ENCODE measurements around the gene FBRS. TPM values are rescaled to one million over a fixed set of nuclear protein-coding genes. Genes with fewer than 3 reads are reported as not detected.

The FBRS gene
- total and polyA plus RNA-seq, 2 of the 8 experiments (the other 6 are each of a cell fraction or from before 2014, with no cell fraction given): 2.4 to 13.9 TPM

- no peak overlapping the region for H3K4me2 ChIP-seq (ENCODE audit: insufficient read depth in 1 of 2, low read depth in 2 of 2, low read length in 2 of 2)
- H3K18ac ChIP-seq (ENCODE audit: extremely low read depth, low read length): no peak overlapping the region
- FAIRE-seq: no peak
- H3K27me3 ChIP-seq (replicated peaks in 1 of 4; ENCODE audit: control insufficient read depth in 3 of 4, extremely low read depth in 1 of 4, insufficient read depth in 3 of 4, low read length in 3 of 4): peaks cover 17 to 83% (median 55%) of the 10 kb centered on the region in 4 experiments
- no peak overlapping the region for H2AK5ac ChIP-seq (ENCODE audit: low read depth, low read length)
- H3K27ac ChIP-seq (ENCODE audit: low read depth, low read length): no peak overlapping the region
- H3K9me3 ChIP-seq (ENCODE audit: insufficient read depth in 2 of 2, low read depth in 1 of 2, low read length in 1 of 2): no peaks in the 10 kb centered on the region
- H4K8ac ChIP-seq (ENCODE audit: extremely low read depth, insufficient read depth, low read length): no peak overlapping the region
- no peak overlapping the region for H2BK15ac ChIP-seq (ENCODE audit: low read length)
- H3K79me2 ChIP-seq (ENCODE audit: control insufficient read depth in 1 of 2, insufficient read depth in 2 of 2, low read length in 2 of 2): no peaks in the 10 kb centered on the region
- H3K56ac ChIP-seq (replicated peaks; ENCODE audit: insufficient read length, low read depth, low read length): no peak overlapping the region
- H3K23ac ChIP-seq (ENCODE audit: insufficient read length): no peak overlapping the region
- H2BK5ac ChIP-seq (ENCODE audit: low read depth, low read length): no peak overlapping the region
- H2BK12ac ChIP-seq (ENCODE audit: low read depth, low read length): no peak overlapping the region
- H4K20me1 ChIP-seq (replicated peaks in 1 of 2; ENCODE audit: control insufficient read depth in 1 of 2, insufficient read depth in 2 of 2, low read length in 2 of 2): peaks cover 21 to 62% of the 10 kb centered on the region in 2 experiments
- no peak overlapping the region for H3K9ac ChIP-seq (replicated peaks in 1 of 4; ENCODE audit: extremely low read depth in 1 of 4, low read depth in 3 of 4, low read length in 3 of 4)
- no peaks in the 10 kb centered on the region for H3K79me1 ChIP-seq (ENCODE audit: low read depth, low read length)
- no peak overlapping the region for H4K5ac ChIP-seq (ENCODE audit: insufficient read length, low read depth, low read length)
- H4K91ac ChIP-seq (replicated peaks; ENCODE audit: insufficient read length, low read length): no peak overlapping the region
- H3K4me1 ChIP-seq (replicated peaks in 1 of 4; ENCODE audit: control insufficient read depth in 3 of 4, insufficient read depth in 4 of 4, low read length in 3 of 4): no peaks in the 10 kb centered on the region
- peaks cover 0 to 19% (median 2%) of the 10 kb centered on the region in 4 experiments; a peak in 5 of 8 replicates for H3K36me3 ChIP-seq (ENCODE audit: control insufficient read depth in 2 of 4, insufficient read depth in 4 of 4, low read length in 3 of 4)
- H2AFZ ChIP-seq (ENCODE audit: low read length): no peak overlapping the region
- TF ChIP-seq TBP (IDR thresholded peaks at IDR 0.05; ENCODE audit: low read depth, low read length): no peak
- H3K14ac ChIP-seq (ENCODE audit: insufficient read length): no peak overlapping the region
- 94% methylated on average over 4 of the region's 4 CpGs; no CpG with 5 or more reads in 1 of the 2 experiments for WGBS, 2 experiments (ENCODE audit: extremely low coverage in 1 of 2, insufficient coverage in 1 of 2, insufficient read length in 1 of 2, insufficient replicate concordance in 2 of 2, low coverage in 1 of 2, low lambda C conversion rate in 2 of 2, missing lambda C conversion rate in 1 of 2)
- no peak overlapping the region for H2BK120ac ChIP-seq (replicated peaks; ENCODE audit: low read depth, low read length)
- H3K4ac ChIP-seq (replicated peaks; ENCODE audit: insufficient read length, low read depth, low read length): no peak overlapping the region
- H3K4me3 ChIP-seq (ENCODE audit: extremely low read depth in 1 of 4, insufficient read depth in 2 of 4, low read depth in 3 of 4, low read length in 4 of 4): no peak overlapping the region
- H3K23me2 ChIP-seq (ENCODE audit: low read depth, low read length): no peaks in the 10 kb centered on the region
- DNase-seq (ENCODE audit: low read depth in 1 of 2, low spot score in 2 of 2): no peak
- CTCF ChIA-PET (ENCODE audit: partially characterized antibody): interaction anchor here (1.1 to 2.7 kb wide), 6 partner anchors 12 to 29 kb away, joined by 5 to 12 read pairs (median 8); no protein-coding TSS in a partner anchor
- H2BK20ac ChIP-seq (ENCODE audit: low read length): no peak overlapping the region
- POLR2A ChIA-PET (ENCODE audit: partially characterized antibody): interaction anchor here (0.7 to 1.8 kb wide), 3 partner anchors 9 to 31 kb away, joined by 3 to 5 read pairs (median 4); no protein-coding TSS in a partner anchor
Measured at GRCh38 chr16:30665830-30666190, 7.6 kb downstream of the FBRS start.
